ENCODE results near the gene YES1.

The YES1 gene

GRCh38 chr18:681985-682384 is 130.1 kb downstream of the YES1 start:
- DNase-seq = peak; percentile 94

DNA sequence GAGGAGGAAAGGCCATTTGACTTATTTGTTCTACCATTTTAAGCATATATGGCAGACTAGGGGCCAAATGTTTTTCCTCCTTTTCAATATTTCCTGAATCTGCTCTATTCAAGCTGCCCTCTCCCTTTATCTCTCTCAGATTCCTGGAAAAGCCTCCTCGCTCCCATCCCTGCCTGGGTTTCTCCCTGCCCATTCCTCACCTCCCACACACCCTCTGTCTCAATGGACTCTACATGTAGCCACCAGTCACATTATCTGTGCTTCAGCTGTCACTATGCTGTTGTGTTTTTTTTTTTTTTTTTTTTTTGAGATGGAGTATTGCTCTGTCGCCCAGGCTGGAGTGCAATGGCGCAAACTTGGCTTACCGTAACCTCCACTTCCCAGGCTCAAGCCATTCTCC is 131.7 kb downstream of the YES1 start:
- DNase-seq = no peak

- no peak for DNase-seq
Measured at GRCh38 chr18:679516-679915, 132.5 kb downstream of the YES1 start.

- no peak for DNase-seq
Measured at GRCh38 chr18:678482-679182, 133.4 kb downstream of the YES1 start.

GRCh38 chr18:677951-678381 is 134.1 kb downstream of the YES1 start:
- no peak for DNase-seq

DNA sequence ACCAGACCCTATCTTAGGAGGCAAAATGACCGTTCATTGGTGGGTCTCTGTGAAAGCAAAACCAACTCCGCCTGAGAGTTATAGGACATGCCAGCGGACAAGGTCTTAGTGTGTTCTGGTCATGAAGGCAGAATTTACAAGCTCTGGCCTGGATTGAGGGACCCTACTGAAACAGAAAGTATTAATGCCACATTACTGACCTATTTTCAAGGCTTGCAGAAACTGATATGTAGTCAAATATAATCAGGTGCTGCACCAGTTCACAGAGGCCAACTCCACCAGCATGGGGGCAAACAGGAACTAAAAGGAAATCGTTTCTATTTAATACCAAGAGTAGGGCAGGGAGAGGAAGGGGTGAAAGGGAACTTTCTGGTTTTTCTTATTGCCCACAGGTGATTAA is 134.9 kb downstream of the YES1 start:
- DNase-seq = no peak

DNA sequence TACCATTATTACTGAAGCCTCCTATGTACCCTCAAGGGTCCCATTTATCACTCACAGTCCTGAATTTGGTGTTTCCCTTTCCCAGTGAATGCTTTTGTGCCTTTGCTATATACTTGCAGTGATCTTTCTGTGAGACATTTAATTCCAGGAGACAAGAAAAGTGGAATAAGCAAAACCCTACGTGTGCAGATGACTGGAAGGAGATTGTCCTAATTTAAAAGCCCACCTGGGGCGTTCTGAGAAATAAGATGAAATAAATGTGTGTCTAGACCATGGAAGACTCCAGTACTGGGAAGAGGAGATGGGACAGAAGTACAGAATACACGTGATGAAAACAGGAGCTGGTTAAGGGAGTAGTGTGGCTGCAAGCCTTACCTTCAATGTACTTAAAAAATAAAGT is 135.3 kb downstream of the YES1 start:
- DNase-seq = no peak

- no peak for DNase-seq
Measured at GRCh38 chr18:676069-676468, 136.0 kb downstream of the YES1 start.

DNA sequence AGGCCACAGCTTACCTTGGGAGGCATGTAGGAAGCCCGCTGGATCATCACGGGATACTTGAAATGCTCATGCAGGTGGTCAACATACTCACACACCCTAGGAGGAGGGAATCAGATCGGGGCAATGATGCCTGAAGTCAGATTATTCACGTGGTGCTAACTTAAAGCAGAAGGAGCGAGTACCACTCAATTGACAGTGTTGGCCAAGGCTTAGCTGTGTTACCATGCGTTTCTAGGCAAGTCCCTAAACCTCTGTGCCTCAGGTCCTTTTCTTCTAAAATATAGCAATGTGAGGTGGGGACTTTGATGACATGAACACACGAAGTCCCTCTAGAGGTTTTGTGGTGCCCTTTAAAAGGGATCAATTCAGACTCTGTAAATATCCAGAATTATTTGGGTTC is 136.7 kb downstream of the YES1 start:
- no peak for DNase-seq

DNA sequence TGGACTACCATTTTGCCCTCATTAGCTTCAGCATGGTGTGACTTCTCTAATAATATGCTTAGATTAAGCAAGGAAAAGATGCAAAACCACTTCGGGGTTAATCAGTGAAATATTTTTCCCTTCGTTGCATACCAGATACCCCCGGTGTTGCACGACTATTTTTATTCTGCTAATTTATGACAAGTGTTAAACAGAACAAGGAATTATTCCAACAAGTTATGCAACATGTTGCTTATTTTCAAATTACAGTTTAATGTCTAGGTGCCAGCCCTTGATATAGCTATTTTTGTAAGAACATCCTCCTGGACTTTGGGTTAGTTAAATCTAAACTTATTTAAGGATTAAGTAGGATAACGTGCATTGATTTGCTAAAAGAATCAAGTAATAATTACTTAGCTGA is 138.3 kb downstream of the YES1 start:
- no peak for DNase-seq

GRCh38 chr18:673317-673716 is 138.7 kb downstream of the YES1 start:
- DNase-seq = no peak

Measured in activated CD4-positive, alpha-beta T cell treated with anti-CD3 and anti-CD28 coated beads, Interleukin-10, Interleukin-2, amounts not matched to agents 100 ng/mL and 50 ng/mL, durations not matched to agents 16 hours and 8 hours (primary cell).